Measurements from ENCODE around the gene PLG.
"Not testable (repeated sequence)": the region's sequence is repeated elsewhere in the genome, so short reads cannot be mapped to it uniquely, and the experiment has no call there.

DNA sequence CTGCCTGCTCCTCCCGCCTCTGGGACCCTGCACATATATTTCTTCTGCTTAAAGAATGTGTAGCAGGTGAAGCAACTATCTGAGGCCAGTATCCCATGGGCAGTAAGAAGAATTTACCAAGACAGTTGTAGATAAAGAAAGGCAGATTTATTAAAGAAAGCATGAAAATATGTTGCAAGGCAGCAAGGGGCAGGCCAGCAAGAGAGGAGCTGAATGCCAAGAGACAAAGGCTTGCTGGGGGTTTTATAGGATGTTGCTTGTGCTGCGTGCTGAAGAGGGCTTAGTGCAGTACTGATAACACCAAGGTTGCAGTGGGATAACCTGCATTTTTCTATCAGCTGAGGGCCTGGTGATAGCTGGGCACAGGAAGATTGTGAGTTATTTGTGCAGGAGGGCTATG is 6.4 kb upstream of the PLG start:
- TF ChIP-seq, protein P1, sequence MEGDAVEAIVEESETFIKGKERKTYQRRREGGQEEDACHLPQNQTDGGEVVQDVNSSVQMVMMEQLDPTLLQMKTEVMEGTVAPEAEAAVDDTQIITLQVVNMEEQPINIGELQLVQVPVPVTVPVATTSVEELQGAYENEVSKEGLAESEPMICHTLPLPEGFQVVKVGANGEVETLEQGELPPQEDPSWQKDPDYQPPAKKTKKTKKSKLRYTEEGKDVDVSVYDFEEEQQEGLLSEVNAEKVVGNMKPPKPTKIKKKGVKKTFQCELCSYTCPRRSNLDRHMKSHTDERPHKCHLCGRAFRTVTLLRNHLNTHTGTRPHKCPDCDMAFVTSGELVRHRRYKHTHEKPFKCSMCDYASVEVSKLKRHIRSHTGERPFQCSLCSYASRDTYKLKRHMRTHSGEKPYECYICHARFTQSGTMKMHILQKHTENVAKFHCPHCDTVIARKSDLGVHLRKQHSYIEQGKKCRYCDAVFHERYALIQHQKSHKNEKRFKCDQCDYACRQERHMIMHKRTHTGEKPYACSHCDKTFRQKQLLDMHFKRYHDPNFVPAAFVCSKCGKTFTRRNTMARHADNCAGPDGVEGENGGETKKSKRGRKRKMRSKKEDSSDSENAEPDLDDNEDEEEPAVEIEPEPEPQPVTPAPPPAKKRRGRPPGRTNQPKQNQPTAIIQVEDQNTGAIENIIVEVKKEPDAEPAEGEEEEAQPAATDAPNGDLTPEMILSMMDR (IDR thresholded peaks at IDR 0.05), result not testable (repeated sequence)
- TF ChIP-seq, protein P2, sequence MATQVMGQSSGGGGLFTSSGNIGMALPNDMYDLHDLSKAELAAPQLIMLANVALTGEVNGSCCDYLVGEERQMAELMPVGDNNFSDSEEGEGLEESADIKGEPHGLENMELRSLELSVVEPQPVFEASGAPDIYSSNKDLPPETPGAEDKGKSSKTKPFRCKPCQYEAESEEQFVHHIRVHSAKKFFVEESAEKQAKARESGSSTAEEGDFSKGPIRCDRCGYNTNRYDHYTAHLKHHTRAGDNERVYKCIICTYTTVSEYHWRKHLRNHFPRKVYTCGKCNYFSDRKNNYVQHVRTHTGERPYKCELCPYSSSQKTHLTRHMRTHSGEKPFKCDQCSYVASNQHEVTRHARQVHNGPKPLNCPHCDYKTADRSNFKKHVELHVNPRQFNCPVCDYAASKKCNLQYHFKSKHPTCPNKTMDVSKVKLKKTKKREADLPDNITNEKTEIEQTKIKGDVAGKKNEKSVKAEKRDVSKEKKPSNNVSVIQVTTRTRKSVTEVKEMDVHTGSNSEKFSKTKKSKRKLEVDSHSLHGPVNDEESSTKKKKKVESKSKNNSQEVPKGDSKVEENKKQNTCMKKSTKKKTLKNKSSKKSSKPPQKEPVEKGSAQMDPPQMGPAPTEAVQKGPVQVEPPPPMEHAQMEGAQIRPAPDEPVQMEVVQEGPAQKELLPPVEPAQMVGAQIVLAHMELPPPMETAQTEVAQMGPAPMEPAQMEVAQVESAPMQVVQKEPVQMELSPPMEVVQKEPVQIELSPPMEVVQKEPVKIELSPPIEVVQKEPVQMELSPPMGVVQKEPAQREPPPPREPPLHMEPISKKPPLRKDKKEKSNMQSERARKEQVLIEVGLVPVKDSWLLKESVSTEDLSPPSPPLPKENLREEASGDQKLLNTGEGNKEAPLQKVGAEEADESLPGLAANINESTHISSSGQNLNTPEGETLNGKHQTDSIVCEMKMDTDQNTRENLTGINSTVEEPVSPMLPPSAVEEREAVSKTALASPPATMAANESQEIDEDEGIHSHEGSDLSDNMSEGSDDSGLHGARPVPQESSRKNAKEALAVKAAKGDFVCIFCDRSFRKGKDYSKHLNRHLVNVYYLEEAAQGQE (IDR thresholded peaks at IDR 0.05; ENCODE audit: insufficient read depth in 1 of 2, low read depth in 2 of 2, low read length in 1 of 2), result not testable (repeated sequence)
- not testable (repeated sequence) for TF ChIP-seq POLR2AphosphoS5 (IDR thresholded peaks at IDR 0.05; ENCODE audit: low read depth, low read length)

Data from Panc1 (cell line).